ENCODE data around the gene CLPTM1L. TPM values are rescaled to one million over a fixed set of nuclear protein-coding genes. Genes with fewer than 3 reads are reported as not detected.

Gene CLPTM1L
- total RNA-seq, 2 donors from 2014 or later, result 117 to 155 TPM

DNA sequence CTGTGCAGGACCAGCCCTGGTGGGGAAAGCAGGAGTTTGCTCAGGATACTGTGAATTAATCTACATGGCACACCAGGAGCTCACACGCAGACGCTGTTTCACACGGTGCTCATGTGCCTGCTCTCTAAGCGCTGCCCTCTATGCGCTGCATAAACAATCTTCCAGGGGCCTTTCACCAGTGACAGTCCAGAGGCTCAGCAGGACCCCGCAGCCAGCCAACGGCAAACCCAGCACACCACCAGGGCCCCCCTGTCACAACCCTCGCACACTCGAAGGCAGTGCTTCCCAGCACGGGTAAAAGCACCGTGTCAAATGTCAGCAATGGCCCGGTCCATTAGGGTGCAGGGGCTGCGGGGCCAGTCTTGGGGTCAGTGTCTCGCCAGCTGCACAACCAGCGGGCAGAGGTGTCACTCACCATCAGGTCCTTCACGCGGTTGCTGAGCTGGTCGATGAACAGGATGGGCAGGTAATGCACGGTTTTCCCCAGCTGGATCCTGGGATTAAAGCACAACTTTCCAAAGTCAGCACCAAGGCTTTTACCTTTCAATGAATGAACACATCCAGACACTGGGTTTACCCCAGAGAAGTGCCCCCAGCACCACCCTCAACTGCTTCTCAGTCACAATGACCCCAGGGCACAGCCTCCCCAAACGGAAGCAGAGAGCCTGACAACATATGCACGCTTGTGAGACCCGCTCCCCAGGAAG is 7.3 kb downstream of the CLPTM1L start:
- DNase-seq (ENCODE audit: low spot score) (no peak), ATAC-seq (ENCODE audit: insufficient number of reproducible peaks, low FRiP score, low read depth) (no peak)
- no peak overlapping the region for H3K4me3 ChIP-seq
- H3K4me1 ChIP-seq (ENCODE audit: control insufficient read depth in 1 of 2, low read depth in 2 of 2), result no peaks in the 10 kb centered on the region
- H3K9me3 ChIP-seq, result no peaks in the 10 kb centered on the region
- peaks cover 67% of the 10 kb centered on the region for H3K36me3 ChIP-seq
- TF ChIP-seq, protein P1, sequence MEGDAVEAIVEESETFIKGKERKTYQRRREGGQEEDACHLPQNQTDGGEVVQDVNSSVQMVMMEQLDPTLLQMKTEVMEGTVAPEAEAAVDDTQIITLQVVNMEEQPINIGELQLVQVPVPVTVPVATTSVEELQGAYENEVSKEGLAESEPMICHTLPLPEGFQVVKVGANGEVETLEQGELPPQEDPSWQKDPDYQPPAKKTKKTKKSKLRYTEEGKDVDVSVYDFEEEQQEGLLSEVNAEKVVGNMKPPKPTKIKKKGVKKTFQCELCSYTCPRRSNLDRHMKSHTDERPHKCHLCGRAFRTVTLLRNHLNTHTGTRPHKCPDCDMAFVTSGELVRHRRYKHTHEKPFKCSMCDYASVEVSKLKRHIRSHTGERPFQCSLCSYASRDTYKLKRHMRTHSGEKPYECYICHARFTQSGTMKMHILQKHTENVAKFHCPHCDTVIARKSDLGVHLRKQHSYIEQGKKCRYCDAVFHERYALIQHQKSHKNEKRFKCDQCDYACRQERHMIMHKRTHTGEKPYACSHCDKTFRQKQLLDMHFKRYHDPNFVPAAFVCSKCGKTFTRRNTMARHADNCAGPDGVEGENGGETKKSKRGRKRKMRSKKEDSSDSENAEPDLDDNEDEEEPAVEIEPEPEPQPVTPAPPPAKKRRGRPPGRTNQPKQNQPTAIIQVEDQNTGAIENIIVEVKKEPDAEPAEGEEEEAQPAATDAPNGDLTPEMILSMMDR (IDR thresholded peaks at IDR 0.05), result no peak
- no peaks in the 10 kb centered on the region for H3K27me3 ChIP-seq (replicated peaks; ENCODE audit: insufficient read depth)
- H3K27ac ChIP-seq, result no peak overlapping the region

DNA sequence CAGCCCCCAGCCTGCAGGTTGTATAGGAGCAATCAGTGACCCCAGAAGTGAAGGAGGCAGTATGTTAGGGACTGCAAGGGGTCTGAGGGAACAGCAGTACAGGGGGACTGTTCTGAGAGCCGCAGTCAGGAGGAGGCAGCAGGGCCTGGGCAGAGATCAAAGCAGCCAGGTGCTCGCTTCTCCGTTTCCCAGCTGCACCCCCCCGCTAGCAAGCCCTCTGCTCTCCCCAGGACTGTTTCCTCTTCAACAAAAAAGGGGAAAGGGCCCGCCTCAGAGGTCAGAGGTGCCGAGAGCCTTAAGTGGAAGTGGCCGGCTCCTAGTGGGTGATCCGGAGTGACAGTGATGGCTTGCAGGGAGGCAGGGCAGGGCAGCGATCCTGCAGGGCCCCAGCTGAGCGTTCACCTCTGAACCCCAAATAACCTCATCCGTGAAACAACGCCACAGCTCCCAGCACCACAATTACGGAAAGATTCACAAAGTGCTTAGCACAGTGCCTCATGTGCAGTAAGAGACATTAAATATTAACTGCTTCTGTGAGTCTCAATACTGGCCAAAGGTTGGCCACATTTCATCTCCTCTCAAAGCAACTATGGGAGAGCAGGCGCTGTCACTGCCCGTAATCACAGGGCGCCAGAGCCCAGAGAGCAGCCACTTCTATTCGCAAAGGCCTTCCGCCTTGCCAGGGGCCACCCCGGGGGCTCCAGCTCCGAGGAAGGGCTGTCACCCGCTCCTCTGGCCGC is 8.0 kb downstream of the CLPTM1L start:
- Histone ChIP-seq H3K4me1 (ENCODE audit: control insufficient read depth in 1 of 2, low read depth in 2 of 2) (no peaks in the 10 kb centered on the region), H3K36me3 (peaks cover 68% of the 10 kb centered on the region), H3K4me3 (no peak overlapping the region), H3K9me3 (no peaks in the 10 kb centered on the region), H3K27ac (no peak overlapping the region), H3K27me3 (replicated peaks; ENCODE audit: insufficient read depth) (no peaks in the 10 kb centered on the region)
- TF ChIP-seq, protein P1 (IDR thresholded peaks at IDR 0.05), result no peak
- ATAC-seq (ENCODE audit: insufficient number of reproducible peaks, low FRiP score, low read depth) (no peak), DNase-seq (ENCODE audit: low spot score) (no peak)

DNA sequence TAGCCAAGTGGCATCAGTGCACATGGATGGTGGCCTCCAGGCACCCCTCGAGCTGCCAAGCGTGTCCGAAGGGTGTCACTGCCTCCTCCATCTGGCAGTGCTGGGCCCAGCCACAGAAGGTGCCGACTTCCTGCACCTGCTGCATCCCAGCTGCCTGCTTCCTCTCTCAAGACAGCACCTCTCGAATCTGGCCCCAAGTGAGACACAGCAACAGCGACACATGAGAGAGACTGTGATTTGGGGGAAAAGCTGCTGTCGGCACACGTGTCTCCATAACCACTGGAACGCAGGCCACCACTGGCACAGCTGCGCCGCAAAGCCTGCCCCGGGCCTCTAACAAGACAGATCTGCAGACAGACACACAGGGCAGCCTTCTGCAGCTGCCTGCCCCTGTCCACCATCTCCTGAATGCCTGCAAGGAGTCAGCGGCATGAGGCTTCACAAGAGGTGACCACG is 8.8 kb downstream of the CLPTM1L start:
- TF ChIP-seq, protein P1 (IDR thresholded peaks at IDR 0.05), result no peak
- H3K9me3 ChIP-seq, result no peaks in the 10 kb centered on the region
- no peaks in the 10 kb centered on the region for H3K27me3 ChIP-seq (replicated peaks; ENCODE audit: insufficient read depth)
- no peak overlapping the region for H3K4me3 ChIP-seq
- ATAC-seq (ENCODE audit: insufficient number of reproducible peaks, low FRiP score, low read depth) (no peak), DNase-seq (ENCODE audit: low spot score) (no peak)
- H3K4me1 ChIP-seq (ENCODE audit: control insufficient read depth in 1 of 2, low read depth in 2 of 2), result no peaks in the 10 kb centered on the region
- no peak overlapping the region for H3K27ac ChIP-seq
- H3K36me3 ChIP-seq, result peaks cover 69% of the 10 kb centered on the region

DNA sequence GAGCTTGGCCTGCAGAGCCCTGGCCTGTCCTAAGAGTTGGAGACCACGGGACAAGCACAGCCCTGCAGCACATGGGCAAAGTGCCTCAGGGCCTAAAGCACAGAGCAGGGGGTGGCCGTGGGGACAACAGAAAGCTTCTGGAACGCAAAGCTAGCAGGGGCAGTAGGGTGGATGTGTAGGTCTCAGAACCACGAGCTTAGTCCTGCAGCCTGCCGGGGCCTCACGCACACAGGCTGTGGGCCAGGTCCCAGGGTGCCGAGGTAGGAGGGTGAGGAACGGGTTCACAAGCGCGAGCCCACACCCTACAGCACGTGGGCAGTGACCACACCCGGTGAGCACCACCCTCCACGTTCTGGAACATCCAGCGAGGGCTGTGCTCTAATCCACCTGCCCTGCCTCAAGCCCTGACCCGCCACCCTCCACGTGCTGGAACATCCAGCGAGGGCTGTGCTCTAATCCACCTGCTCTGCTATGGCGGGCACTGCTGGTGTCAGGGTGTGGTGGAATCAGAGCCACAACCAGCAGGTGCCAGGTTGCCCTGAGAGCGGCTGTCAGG is 9.3 kb downstream of the CLPTM1L start:
- no peak for ATAC-seq (ENCODE audit: insufficient number of reproducible peaks, low FRiP score, low read depth)

More for the DNA sequence above, 9.3 kb downstream of the CLPTM1L start:
- no peak for DNase-seq (ENCODE audit: low spot score)
- no peaks in the 10 kb centered on the region for H3K4me1 ChIP-seq (ENCODE audit: control insufficient read depth in 1 of 2, low read depth in 2 of 2)
- H3K27ac ChIP-seq, result no peak overlapping the region
- H3K4me3 ChIP-seq, result no peak overlapping the region
- no peaks in the 10 kb centered on the region for H3K27me3 ChIP-seq (replicated peaks; ENCODE audit: insufficient read depth)
- peaks cover 68% of the 10 kb centered on the region for H3K36me3 ChIP-seq
- TF ChIP-seq, protein P1 (IDR thresholded peaks at IDR 0.05), result no peak
- H3K9me3 ChIP-seq, result no peaks in the 10 kb centered on the region
